Activated CD8-positive, alpha-beta memory T cell treated with anti-CD3 and anti-CD28 coated beads, Interleukin-2, amount 50 U/mL, for 24 hours (primary cell): ENCODE measurements around the gene NTN3.
"Not testable (repeated sequence)": the region's sequence is repeated elsewhere in the genome, so short reads cannot be mapped to it uniquely, and the experiment has no call there.

ENCODE experiments used
- DNase-seq: peaks from one replicate; pipeline ENCODE4 v3.0.0-alpha.2; 2020; ENCODE audit errors: extremely low read depth

Gene NTN3

GRCh38 chr16:2471016-2471652, at the start of gene NTN3:
TSS of gene NTN3 (plus strand) at chr16:2471297. CDS start at chr16:2471702, 405 bp downstream.
- DNase-seq, result no peak

- DNase-seq, result no peak
Observed at GRCh38 chr16:2422123-2422867, 48.8 kb upstream of the NTN3 start.

GRCh38 chr16:2424061-2425007, 46.8 kb upstream of the NTN3 start:
- no peak for DNase-seq

DNA sequence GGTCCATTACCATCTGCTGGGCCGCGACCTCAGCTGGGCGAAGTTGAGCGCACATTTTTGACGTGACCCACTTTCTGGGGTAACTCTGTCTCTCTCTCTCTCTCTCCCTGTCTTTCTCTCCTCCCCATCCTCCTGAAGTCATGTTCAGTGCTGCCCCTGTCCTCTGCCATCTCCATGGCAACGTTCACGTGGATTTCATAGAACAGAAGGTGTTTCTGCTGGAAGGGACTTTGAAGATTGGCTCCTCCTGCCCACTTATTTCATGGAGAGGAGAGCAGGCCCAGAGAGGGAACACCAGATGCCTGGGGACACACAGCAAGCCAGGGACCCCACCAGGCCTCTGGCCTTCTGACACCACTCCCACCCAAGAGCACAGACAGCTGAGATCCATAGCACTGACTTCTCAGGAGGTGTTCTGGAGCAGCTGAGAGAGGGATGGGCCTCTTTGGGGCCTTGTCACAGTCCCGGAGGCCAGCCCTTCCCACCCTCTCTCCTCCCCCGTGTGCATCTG, 46.0 kb upstream of the NTN3 start:
- DNase-seq, result no peak

GRCh38 chr16:2425825-2426430, 45.2 kb upstream of the NTN3 start:
- no peak for DNase-seq

DNA sequence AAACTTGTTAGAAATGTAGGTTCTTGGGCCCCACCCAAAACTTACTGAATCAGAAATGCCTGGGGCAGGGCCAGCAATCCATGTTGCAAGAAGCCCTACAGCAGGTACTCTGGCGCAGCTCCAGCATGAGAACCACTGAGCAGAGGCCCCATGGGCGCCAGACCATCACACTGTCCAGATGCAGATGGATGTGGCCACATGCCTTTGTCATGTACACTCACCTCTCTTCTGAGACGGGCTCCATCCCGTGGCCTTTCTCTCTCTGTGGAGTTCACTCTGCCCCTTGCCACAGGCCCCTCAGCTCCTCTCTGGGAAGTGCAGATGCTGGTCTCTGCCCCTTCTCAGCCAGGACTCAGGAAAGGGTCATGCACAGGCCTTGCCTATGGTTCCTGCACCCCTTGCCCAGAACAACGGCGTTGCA, 44.1 kb upstream of the NTN3 start:
- DNase-seq, result no peak

GRCh38 chr16:2427526-2427925, 43.6 kb upstream of the NTN3 start:
- no peak for DNase-seq

DNA sequence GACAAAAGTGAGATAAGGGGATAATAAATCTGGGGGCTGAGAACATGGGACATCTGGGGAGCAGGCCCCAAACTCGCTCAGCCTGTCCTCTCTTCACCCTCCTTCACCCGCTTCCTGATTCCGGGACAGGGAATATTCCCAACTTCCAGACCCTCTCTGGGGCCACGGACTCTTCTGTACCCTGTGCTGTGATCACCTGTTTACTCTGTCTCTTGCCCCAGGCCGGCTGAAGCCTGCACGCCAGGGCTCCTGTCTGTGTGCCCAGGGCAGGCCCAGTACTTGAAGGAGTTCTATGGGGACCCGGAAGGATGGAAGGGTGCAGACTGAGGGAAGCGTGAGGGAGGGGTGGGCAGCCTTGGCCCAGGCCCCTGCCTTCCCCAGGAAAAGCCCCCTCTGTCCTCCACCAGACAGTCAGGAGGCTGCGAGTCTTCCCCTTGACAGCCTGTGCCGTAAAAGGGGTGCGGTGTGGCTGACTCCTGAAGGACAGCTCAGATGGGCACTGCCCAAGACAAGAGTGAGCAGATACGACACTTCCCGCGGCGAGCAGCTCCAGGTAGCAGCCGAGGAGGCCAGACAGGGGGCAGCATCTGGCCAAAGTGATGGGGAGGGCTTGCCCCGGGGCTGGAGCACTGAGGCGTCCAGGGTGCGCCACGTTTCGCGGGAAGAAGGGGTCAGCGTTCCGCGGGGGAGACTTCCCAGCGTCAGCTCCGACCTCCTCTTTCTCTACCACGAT, 42.9 kb upstream of the NTN3 start:
- no peak for DNase-seq

- no peak for DNase-seq
Observed at GRCh38 chr16:2428784-2429033, 42.4 kb upstream of the NTN3 start.

- DNase-seq, result peak; percentile 90
Observed at GRCh38 chr16:2429034-2429770, 41.9 kb upstream of the NTN3 start, which contains the start of gene CCNF. TSS of gene CCNF (plus strand) at chr16:2429447. CDS start at chr16:2429482, 35 bp downstream.

GRCh38 chr16:2429771-2430663, 41.1 kb upstream of the NTN3 start:
- DNase-seq, result no peak

DNA sequence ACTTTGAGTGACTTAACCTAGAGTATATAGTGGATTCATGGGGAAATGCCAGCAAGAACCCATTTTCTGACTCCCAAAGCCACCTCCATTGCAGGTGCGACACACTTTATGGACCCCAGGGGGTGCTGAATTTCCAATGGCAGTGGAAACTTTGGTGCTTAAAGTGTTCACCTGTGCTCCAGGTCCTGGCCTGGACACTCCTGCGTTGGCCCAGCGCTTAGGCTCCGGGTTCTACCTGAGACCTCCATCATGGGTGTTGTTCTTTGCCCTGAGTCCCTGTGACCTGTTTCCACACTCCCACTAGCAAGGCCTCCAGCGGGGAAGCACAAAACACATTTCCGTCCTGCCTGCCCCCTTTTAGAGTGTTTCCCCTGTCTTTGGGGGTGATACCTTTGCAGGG, 38.8 kb upstream of the NTN3 start:
- DNase-seq, result no peak

DNA sequence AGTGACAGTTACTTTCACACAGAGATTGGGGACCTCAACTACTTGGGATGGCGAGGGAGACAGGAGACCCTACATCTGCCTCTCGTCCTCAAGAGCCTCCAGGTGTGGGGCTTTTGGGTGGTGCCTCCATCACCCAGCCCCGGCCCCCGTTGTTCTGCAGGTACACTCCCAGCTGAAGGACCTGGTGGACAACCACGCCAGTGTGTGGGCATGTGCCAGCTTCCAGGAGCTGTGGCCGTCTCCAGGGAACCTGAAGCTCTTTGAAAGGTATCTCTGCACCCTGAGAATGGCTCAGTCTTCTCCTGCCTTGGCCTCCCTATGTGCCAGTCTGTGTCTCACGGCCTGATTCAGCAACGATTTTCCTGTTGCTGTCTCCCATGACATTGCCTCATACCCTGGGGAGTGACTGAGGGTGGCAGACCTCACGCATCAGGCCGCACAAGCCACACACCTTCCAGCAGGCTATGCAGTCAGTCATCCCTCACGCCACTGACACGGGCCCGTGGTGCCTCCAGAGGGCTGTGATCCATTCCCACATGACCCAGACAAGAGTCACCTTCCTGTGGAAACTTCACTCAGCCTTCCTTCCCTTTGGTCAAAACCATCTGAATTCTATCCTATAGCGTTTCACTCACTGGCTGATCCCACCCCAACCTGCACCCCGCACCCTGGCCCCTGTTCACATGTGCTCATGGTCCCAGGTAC, 38.1 kb upstream of the NTN3 start:
- no peak for DNase-seq

- DNase-seq, result not testable (repeated sequence)
Observed at GRCh38 chr16:2435236-2435635, 35.9 kb upstream of the NTN3 start.

- no peak for DNase-seq
Observed at GRCh38 chr16:2436110-2436509, 35.0 kb upstream of the NTN3 start.

DNA sequence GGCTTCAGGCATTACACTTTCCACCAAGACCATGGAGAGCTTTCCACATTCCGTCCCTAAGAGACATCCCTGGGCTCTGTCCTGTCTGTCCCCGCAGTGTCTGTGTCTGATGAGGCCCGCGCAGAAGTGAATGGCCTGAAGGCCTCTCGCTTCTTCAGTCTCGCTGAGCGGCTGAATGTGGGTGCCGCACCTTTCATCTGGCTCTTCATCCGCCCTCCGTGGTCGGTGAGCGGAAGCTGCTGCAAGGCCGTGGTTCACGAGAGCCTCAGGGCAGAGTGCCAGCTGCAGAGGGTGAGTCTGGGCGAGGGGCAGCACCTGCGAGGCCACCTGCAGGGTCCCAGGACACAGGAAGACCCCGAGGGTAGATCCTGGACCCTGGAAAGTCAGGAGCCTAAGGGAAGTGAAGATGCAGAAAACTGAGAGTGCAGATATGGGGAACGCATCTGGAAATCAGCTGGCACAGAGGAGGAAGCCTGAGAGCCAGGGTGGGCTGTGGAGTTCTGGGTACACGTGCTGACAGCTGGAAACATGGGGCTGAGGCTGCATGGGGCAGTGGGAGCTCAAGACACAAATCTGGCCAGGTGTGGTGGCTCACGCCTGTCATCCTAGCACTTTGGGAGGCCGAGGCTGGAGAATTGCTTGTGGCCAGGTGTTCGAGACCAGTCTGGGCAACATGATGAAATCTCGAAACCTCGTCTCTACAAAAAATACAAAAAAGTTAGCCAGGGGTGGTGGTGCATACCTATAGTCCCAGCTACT, 33.9 kb upstream of the NTN3 start:
- no peak for DNase-seq

- no peak for DNase-seq
Observed at GRCh38 chr16:2438121-2438520, 33.0 kb upstream of the NTN3 start.

DNA sequence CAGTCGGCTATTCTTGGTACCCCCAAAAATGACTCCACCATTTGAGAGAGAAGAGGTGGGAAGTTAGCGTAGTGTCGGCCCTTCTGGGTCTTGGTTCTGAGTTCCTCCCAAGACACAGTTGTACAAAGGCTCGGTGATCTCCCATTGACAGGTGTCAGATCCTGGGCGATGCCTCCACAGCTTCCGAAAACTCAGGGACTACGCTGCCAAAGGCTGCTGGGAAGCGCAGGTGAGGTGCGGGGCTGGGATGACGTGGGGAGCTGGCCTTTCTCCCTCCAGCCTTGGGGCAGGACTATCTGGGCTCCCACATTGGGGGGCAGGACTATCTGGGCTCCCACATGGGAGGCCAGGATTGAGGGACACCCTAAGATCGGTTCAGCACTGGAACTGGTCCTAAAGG, 31.5 kb upstream of the NTN3 start:
- no peak for DNase-seq
